HepG2 (cell line): ENCODE data around the gene C14orf93. TPM values are rescaled to one million over a fixed set of nuclear protein-coding genes. Genes with fewer than 3 reads are reported as not detected.

Experiments
- ATAC-seq: fragments of 200-7000 bp; cut with Tn5 transposase; 3 replicates; pipeline ENCODE4 v1.9.1; 2020; ENCODE audit warnings: mild to moderate bottlenecking, moderate library complexity
- BruUV-seq: library from RNA; stranded (reverse); fragments of 400-500 nt; replicated peaks from 2 replicates; lab custom pipeline; 2021; lab: Mats Ljungman, UMichigan
- CTCF ChIA-PET: fragments of 300-600 bp; formaldehyde crosslinking; extraction: SDS; loops from one replicate; lab custom pipeline; 2021; ENCODE audit warnings: low total read pairs, inconsistent platforms, low intra/inter-chr PET ratio; lab: Yijun Ruan, JAX
- POLR2A ChIA-PET: fragments of 350-600 bp; sonication (Branson Sonifier 250); formaldehyde crosslinking; loops from one replicate; lab custom pipeline; 2020; ENCODE audit warnings: antibody characterized with exemption, inconsistent platforms; lab: Yijun Ruan, JAX
- DNase-seq: peaks from one replicate; pipeline ENCODE4 v3.0.0-alpha.2; 2015; ENCODE audit warnings: low spot score
- FAIRE-seq: peaks from 3 replicates; lab custom pipeline; 2011; peaks lifted over from hg19 to GRCh38; lab: Jason Lieb, UNC
- H2AFZ ChIP-seq: one replicate; pipeline ENCODE4 v1.6.1; 2011; ENCODE audit warnings: low read length, inconsistent platforms
- H3K27ac ChIP-seq: fragments of 300-600 bp; 3 replicates; pipeline ENCODE4 v1.8.0; 2011; ENCODE audit warnings: mixed run types, mild to moderate bottlenecking, mixed read lengths, low read length, inconsistent platforms; ENCODE audit not compliant: insufficient read depth; ENCODE audit errors: extremely low read length
- H3K27me3 ChIP-seq, 2 experiments: fragments of 200-600 bp in 1 of 2; 2 replicates in 1 of 2; 3 replicates in 1 of 2; pipeline versions ENCODE4 v1.6.0 to v1.8.0; 2011; ENCODE audit warnings: low read length in 2 of 2, mild to moderate bottlenecking in 2 of 2, moderate library complexity in 2 of 2, inconsistent platforms in 1 of 2; ENCODE audit not compliant: insufficient read depth in 2 of 2, control insufficient read depth in 1 of 2
- H3K36me3 ChIP-seq, 2 experiments: fragments of 200-600 bp in 1 of 2; replicated peaks in 1 of 2; 2 replicates in 1 of 2; 3 replicates in 1 of 2; pipeline versions ENCODE4 v1.5.1 to v1.8.0; 2011; ENCODE audit warnings: low read length in 2 of 2, inconsistent platforms in 1 of 2; ENCODE audit not compliant: insufficient read depth in 2 of 2, control insufficient read depth in 1 of 2
- H3K4me1 ChIP-seq: 2 replicates; pipeline ENCODE4 v1.5.1; 2012; ENCODE audit warnings: low read length, inconsistent platforms; ENCODE audit not compliant: insufficient read depth
- H3K4me2 ChIP-seq: 2 replicates; pipeline ENCODE4 v1.6.0; 2011; ENCODE audit warnings: low read depth, low read length, inconsistent platforms
- H3K4me3 ChIP-seq, 3 experiments: fragments of 200-600 bp in 1 of 3; sonication (generic), shearing (Covaris generic) in 1 of 3; replicated peaks in 1 of 3; 2 replicates each; pipeline ENCODE4 v1.5.1; 2011 to 2016; ENCODE audit warnings: low read length in 3 of 3, inconsistent platforms in 2 of 3, low read depth in 2 of 3, mild to moderate bottlenecking in 2 of 3, control low read depth in 1 of 3, mixed read lengths in 1 of 3; ENCODE audit not compliant: insufficient read depth in 1 of 3
- H3K79me2 ChIP-seq: one replicate; pipeline ENCODE4 v1.6.1; 2011; ENCODE audit warnings: low read length, inconsistent platforms; ENCODE audit not compliant: insufficient read depth
- H3K9ac ChIP-seq: 2 replicates; pipeline ENCODE4 v1.6.0; 2011; ENCODE audit warnings: mild to moderate bottlenecking, low read depth, low read length, inconsistent platforms; ENCODE audit not compliant: insufficient read depth
- H3K9me3 ChIP-seq: 2 replicates; pipeline ENCODE4 v1.5.1; 2012; ENCODE audit warnings: mild to moderate bottlenecking, low read length
- H4K20me1 ChIP-seq: 2 replicates; pipeline ENCODE4 v1.6.0; 2011; ENCODE audit warnings: inconsistent platforms, mild to moderate bottlenecking, low read length, moderate library complexity; ENCODE audit not compliant: insufficient read depth
- ARHGAP35 ChIP-seq: sonication (generic); formaldehyde crosslinking; IDR thresholded peaks from 2 replicates; pipeline ENCODE4 v1.9.0; 2022; ENCODE audit warnings: mild to moderate bottlenecking, inconsistent platforms, moderate library complexity, missing genetic modification reagents, borderline replicate concordance
- DNMT3B ChIP-seq: conservative IDR thresholded peaks from 2 replicates; pipeline ENCODE4 v1.6.1; 2016; ENCODE audit warnings: missing biosample characterization, control low read depth
- FOXA3 ChIP-seq: IDR thresholded peaks from 2 replicates; pipeline ENCODE4 v1.6.1; 2016; ENCODE audit warnings: missing genetic modification reagents, missing compliant biosample characterization
- ISX ChIP-seq: sonication (generic); formaldehyde crosslinking; conservative IDR thresholded peaks from 2 replicates; pipeline ENCODE4 v1.5.0; 2020; ENCODE audit warnings: missing genetic modification reagents
- KLF16 ChIP-seq, 2 experiments: sonication (generic) in 1 of 2; formaldehyde crosslinking in 1 of 2; IDR thresholded peaks; 2 replicates each; pipeline versions ENCODE4 v1.6.1 to v1.8.0; 2016 to 2023; ENCODE audit warnings: missing genetic modification reagents in 2 of 2, missing compliant biosample characterization in 1 of 2
- LCORL ChIP-seq, 2 experiments: fragments of 450-650 bp in 1 of 2; sonication (generic) in 1 of 2; formaldehyde crosslinking in 1 of 2; IDR thresholded peaks; 2 replicates each; pipeline versions ENCODE4 v1.5.0 to v1.6.1; 2017 to 2020; ENCODE audit warnings: antibody characterized with exemption in 1 of 2, missing genetic modification reagents in 1 of 2
- MBNL3 ChIP-seq: fragments of 250-450 bp; sonication (Bioruptor Pico); conservative IDR thresholded peaks from 2 replicates; pipeline ENCODE4 v1.8.0; 2022; ENCODE audit warnings: mild to moderate bottlenecking, inconsistent platforms
- MEF2D ChIP-seq: sonication (generic); formaldehyde crosslinking; IDR thresholded peaks from 2 replicates; pipeline ENCODE4 v1.5.1; 2020; ENCODE audit warnings: mild to moderate bottlenecking, missing genetic modification reagents
- NFIC ChIP-seq: IDR thresholded peaks from 2 replicates; pipeline ENCODE4 v1.6.1; 2012; ENCODE audit warnings: mild to moderate bottlenecking, low read length, inconsistent platforms
- RORA ChIP-seq: sonication (generic); formaldehyde crosslinking; IDR thresholded peaks from 2 replicates; pipeline ENCODE4 v1.5.0; 2020; ENCODE audit warnings: mild to moderate bottlenecking, missing genetic modification reagents, moderate library complexity
- SMAD9 ChIP-seq: sonication (generic); formaldehyde crosslinking; IDR thresholded peaks from 2 replicates; pipeline ENCODE4 v1.5.1; 2020; ENCODE audit warnings: mild to moderate bottlenecking, missing genetic modification reagents
- TMF1 ChIP-seq: sonication (generic); formaldehyde crosslinking; IDR thresholded peaks from 2 replicates; pipeline ENCODE4 v1.8.1; 2022; ENCODE audit warnings: low read depth, missing genetic modification reagents
- ZNF317 ChIP-seq: sonication (generic); formaldehyde crosslinking; IDR thresholded peaks from 2 replicates; pipeline ENCODE4 v1.5.0; 2020; ENCODE audit warnings: mild to moderate bottlenecking, missing genetic modification reagents
- ZNF333 ChIP-seq: sonication (generic); formaldehyde crosslinking; IDR thresholded peaks from 2 replicates; pipeline ENCODE4 v1.4.0; 2020; ENCODE audit warnings: mild to moderate bottlenecking, missing genetic modification reagents, borderline replicate concordance
- ZNF337 ChIP-seq: sonication (generic); formaldehyde crosslinking; IDR thresholded peaks from 2 replicates; pipeline ENCODE4 v1.5.1; 2020; ENCODE audit warnings: missing genetic modification reagents, low read depth, mild to moderate bottlenecking, borderline replicate concordance
- ZNF44 ChIP-seq: sonication (generic); formaldehyde crosslinking; IDR thresholded peaks from 2 replicates; pipeline ENCODE4 v1.5.1; 2020; ENCODE audit warnings: mild to moderate bottlenecking, missing genetic modification reagents
- ZNF652 ChIP-seq: IDR thresholded peaks from 2 replicates; pipeline ENCODE4 v1.6.1; 2016; ENCODE audit warnings: low read depth, borderline replicate concordance
- ZNF660 ChIP-seq: sonication (generic); formaldehyde crosslinking; IDR thresholded peaks from 2 replicates; pipeline ENCODE4 v1.5.1; 2020; ENCODE audit warnings: mild to moderate bottlenecking, low read depth, missing genetic modification reagents, borderline replicate concordance
- ZNF883 ChIP-seq: sonication (generic); formaldehyde crosslinking; IDR thresholded peaks from 2 replicates; pipeline ENCODE4 v1.5.1; 2020; ENCODE audit warnings: mild to moderate bottlenecking, missing genetic modification reagents; ENCODE audit errors: not compliant biosample characterization
- WGBS: methylation state at CpG from one replicate; pipeline ENCODE4 v1.1.6; 2017; ENCODE audit warnings: low lambda C conversion rate; 5-methylcytosine and 5-hydroxymethylcytosine counted together
- in situ Hi-C: cut with HindIII; loops from 2 replicates; pipeline ENCODE4 v1.10.0; 2017; ENCODE audit warnings: low pct_unique_long_range_greater_than_20kb; ENCODE audit not compliant: extremely low pct_ligation_motif_present
- intact Hi-C: fragments of 100-400 bp; cut with micrococcal nuclease; formaldehyde crosslinking; loops from one replicate; pipeline ENCODE4 v1.10.0; 2022; ENCODE audit not compliant: unreplicated experiment
- polyA plus RNA-seq, 8 experiments: library from polyadenylated mRNA; depleted of rRNA in 3 of 8; stranded (reverse) in 7 of 8; unstranded in 1 of 8; fragments of >200 nt; fragmentation: Illumina TruSeq in 4 of 8; extraction: Trizol in 4 of 8; gene quantifications; 2 replicates each; pipeline versions ENCODE4 v1.2.1 to v1.2.3, GENCODE V29; 2011 to 2016; ENCODE audit warnings: low read depth in 4 of 8, missing spikeins in 1 of 8, mixed read lengths in 1 of 8; ENCODE audit not compliant: insufficient read depth in 1 of 8
- total RNA-seq, 5 experiments: library from RNA; depleted of rRNA; stranded (reverse); fragments of >200 nt; fragmentation: Illumina TruSeq; extraction: Trizol; gene quantifications; 2 replicates each; pipeline ENCODE4 v1.2.3, GENCODE V29; 2016; ENCODE audit warnings: low read depth in 1 of 5
- TF ChIP-seq, protein P1 (sequence below): sonication (generic); formaldehyde crosslinking; IDR thresholded peaks from 2 replicates; pipeline ENCODE4 v1.5.0; 2020; ENCODE audit warnings: missing genetic modification reagents
- TF ChIP-seq, protein P2 (sequence below): sonication (generic); formaldehyde crosslinking; IDR thresholded peaks from 2 replicates; pipeline ENCODE4 v1.4.0; 2020; ENCODE audit warnings: missing genetic modification reagents

C14orf93 gene
- total and polyA plus RNA-seq, 2 of the 13 experiments (the other 11 are each of a cell fraction or from before 2014, with no cell fraction given), result 11.4 to 22.5 TPM

DNA sequence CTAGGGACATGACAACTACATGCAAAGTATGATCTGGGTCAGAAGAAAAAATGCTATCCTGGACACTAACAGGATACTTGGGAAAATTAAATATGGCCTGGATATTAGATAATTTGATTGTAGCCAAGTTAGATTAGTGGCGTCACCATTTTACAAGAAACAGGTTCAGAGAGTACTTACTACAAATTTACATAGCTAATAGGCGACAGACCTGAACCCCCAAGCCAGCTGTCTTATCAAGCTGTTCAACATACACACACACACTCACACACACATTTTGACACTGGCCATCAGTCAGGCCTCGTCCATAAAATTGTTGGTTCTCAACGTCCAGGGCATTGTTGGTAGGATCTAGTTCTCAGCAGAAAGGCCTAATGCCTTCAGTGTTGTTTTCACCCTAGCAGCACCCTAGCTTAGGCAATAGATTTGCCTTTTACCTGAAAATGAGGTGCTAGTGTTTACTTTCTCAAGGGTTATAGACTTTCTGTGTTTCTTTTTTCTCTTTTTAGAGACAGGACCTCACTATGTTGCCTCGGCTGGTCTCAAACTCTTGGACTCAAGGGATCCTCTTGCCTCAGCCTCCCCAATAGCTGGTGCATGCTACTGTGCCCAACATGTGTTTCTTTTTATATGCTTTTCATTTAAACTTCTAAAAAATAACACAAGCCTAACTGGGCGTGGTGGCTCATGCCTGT is 3.3 kb upstream of the C14orf93 start (continued):
- no peak for TF ChIP-seq ZNF333 (CRISPR knock-in tag)

DNA sequence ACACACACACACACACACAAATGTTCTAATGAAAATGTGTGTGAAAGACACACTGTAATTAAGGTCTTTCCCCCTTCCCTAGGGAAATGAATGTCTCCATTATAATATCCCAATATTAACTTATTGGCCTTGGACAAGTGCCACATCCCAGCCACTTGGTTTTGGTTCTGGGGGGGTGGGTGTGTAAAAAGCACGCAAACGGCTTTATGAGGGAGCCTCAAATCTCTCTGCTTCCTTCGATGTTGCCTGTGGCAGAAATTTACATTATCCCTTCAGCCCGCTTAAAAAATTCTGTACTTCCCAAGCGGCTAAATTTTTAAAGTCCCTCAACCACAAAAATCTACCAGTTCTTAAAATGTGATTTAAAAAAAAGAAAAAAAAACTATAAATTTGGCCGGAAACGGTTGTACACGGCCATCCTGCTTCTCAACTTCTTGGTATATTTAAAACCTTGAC is 432 bp downstream of the C14orf93 start:
- H3K79me2 ChIP-seq, result peaks cover 2% of the 10 kb centered on the region
- peak overlapping the region; percentile 67 for H3K27ac ChIP-seq
- H4K20me1 ChIP-seq, result no peaks in the 10 kb centered on the region
- 20% methylated on average over 8 of the region's 8 CpGs for WGBS
- DNase-seq (no peak), FAIRE-seq (no peak), ATAC-seq (no peak)
- H3K4me3 ChIP-seq, result peak overlapping the region; percentile 57 to 77 (median 76)
- peak overlapping the region; percentile 72 for H3K9ac ChIP-seq
- H3K4me2 ChIP-seq, result peak overlapping the region; percentile 99
- in situ Hi-C loops (no loop called here), intact Hi-C loops (loop anchor here (5.0 kb wide), 1 partner anchor 412 kb away; the partner anchor contains the start of gene ABHD4)
- H3K9me3 ChIP-seq, result no peaks in the 10 kb centered on the region
- peak overlapping the region; percentile 68 for H2AFZ ChIP-seq
- BruUV-seq, result TSS peak; percentile 85
- no peaks in the 10 kb centered on the region; a peak in 1 of 5 replicates for H3K27me3 ChIP-seq
- H3K4me1 ChIP-seq, result peaks cover 64% of the 10 kb centered on the region
- CTCF ChIA-PET, result no interaction called here
- no peaks in the 10 kb centered on the region for H3K36me3 ChIP-seq
- POLR2A ChIA-PET, result interaction anchor here (4.1 kb wide), 2 partner anchors 18 to 30 kb away, joined by 203 to 561 read pairs; partner anchors contain the start of genes AJUBA and PSMB5
- no peak for TF ChIP-seq ZNF660
- 0 out of 2 replicates have a peak, but pooled peaks have one; percentile 3 for TF ChIP-seq FOXA3 (CRISPR knock-in tag)
- no peak for TF ChIP-seq ZNF883
- peak; percentile 81; the same call in 1 of the 2 replicates for TF ChIP-seq DNMT3B
- 0 out of 2 replicates have a peak, but pooled peaks have one; percentile 19 for TF ChIP-seq RORA (CRISPR knock-in tag)
- TF ChIP-seq, protein P1, sequence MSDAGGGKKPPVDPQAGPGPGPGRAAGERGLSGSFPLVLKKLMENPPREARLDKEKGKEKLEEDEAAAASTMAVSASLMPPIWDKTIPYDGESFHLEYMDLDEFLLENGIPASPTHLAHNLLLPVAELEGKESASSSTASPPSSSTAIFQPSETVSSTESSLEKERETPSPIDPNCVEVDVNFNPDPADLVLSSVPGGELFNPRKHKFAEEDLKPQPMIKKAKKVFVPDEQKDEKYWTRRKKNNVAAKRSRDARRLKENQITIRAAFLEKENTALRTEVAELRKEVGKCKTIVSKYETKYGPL (CRISPR knock-in tag), result 0 out of 2 replicates have a peak, but pooled peaks have one; percentile 1
- no peak for TF ChIP-seq ZNF652 (CRISPR knock-in tag)
- no peak for TF ChIP-seq ARHGAP35 (CRISPR knock-in tag)
- TF ChIP-seq SMAD9, result 0 out of 2 replicates have a peak, but pooled peaks have one; percentile 79
- TF ChIP-seq KLF16 (CRISPR knock-in tag; IDR thresholded peaks at IDR 0.05), result peak in 1 of 2 experiments; percentile 18; a peak in 2 of 4 replicates
- no peak for TF ChIP-seq TMF1
- no peak for TF ChIP-seq LCORL (IDR thresholded peaks at IDR 0.05)
- TF ChIP-seq LCORL (CRISPR knock-in tag; IDR thresholded peaks at IDR 0.05), result no peak
- TF ChIP-seq, protein P2, sequence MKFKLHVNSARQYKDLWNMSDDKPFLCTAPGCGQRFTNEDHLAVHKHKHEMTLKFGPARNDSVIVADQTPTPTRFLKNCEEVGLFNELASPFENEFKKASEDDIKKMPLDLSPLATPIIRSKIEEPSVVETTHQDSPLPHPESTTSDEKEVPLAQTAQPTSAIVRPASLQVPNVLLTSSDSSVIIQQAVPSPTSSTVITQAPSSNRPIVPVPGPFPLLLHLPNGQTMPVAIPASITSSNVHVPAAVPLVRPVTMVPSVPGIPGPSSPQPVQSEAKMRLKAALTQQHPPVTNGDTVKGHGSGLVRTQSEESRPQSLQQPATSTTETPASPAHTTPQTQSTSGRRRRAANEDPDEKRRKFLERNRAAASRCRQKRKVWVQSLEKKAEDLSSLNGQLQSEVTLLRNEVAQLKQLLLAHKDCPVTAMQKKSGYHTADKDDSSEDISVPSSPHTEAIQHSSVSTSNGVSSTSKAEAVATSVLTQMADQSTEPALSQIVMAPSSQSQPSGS, result 0 out of 2 replicates have a peak, but pooled peaks have one; percentile 9
- TF ChIP-seq MBNL3, result no peak
- TF ChIP-seq MEF2D (CRISPR knock-in tag), result peak; percentile 9; the same call in 1 of the 2 replicates
- peak; percentile 63; the same call in 1 of the 2 replicates for TF ChIP-seq ZNF44 (CRISPR knock-in tag)
- no peak for TF ChIP-seq ISX
- TF ChIP-seq NFIC, result peak; percentile 45; the same call in 1 of the 2 replicates
- TF ChIP-seq ZNF317 (CRISPR knock-in tag), result peak; percentile 7; the same call in 1 of the 2 replicates
- TF ChIP-seq ZNF337 (CRISPR knock-in tag), result peak; percentile 44; the same call in 1 of the 2 replicates
